HG03095 (cell line): ENCODE results near the gene ZNF516.

ENCODE experiments used
- ATAC-seq: cut with Tn5 transposase; IDR thresholded peaks from one replicate; pipeline ENCODE4 v1.9.1; 2021; ENCODE audit warnings: moderate library complexity; ENCODE audit not compliant: unreplicated experiment

Gene ZNF516

DNA sequence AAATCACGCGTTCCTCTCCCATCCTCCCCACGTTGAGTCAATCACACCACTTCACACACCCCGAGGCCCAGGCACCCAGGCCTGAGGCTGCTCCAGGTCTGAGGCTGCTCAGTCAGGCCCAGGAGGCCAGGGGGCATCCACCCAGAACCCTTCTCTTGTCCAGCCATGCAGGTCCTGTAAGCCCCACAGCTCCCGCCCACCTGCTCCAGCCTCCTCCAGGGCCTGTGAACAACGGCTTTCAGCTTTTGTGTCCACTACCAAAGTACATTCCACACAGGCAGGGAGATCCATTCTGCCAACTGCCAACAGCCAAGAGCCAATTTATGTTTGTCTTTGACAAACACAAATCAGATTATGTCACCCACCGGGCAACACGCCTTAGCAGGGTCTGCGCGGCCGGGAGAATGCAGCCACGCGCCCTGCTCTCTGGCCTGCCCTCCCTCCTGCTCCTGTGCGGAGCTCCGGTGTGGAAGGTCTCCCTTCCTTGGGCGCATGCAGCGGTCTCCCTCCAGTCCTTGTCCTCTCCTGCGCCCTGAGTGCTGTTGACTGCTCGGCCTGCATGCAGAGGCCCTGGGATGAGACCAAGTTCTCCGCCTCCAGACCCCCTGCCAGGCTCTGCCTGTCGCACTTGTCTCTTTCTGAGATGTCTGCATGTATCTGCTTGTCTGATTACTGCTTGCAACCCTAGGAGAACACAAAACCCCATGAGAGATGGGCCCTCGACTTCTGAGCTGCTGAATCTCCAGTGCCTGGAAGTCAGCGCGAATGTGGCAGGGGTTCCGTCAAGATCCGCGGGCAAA lies 146.6 kb downstream of the ZNF516 start:
- ATAC-seq, result no peak

GRCh38 chr18:76347341-76347740 lies 147.7 kb downstream of the ZNF516 start:
- ATAC-seq, result no peak

- no peak for ATAC-seq
Observed at GRCh38 chr18:76346490-76347130, 148.4 kb downstream of the ZNF516 start.

DNA sequence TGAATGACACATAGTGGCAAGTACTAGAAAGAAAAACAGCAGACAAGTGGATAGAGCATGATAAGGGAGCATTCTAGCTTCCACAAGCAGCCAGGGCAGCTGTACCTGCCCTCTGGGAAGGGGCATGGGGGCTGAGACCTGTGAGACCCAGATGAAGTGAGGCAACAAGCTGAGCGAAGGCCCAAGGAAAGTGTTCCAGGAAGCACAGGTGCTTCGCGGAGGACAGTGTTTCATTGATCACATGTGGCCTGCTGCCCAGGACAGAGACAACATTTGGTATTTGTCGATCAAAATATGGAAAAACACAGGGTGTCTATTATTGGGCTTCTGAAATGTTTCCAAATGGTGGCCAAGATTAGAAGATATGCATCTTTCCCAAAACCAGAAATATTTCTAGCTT lies 149.1 kb downstream of the ZNF516 start:
- ATAC-seq, result no peak

GRCh38 chr18:76343938-76344569 lies 151.0 kb downstream of the ZNF516 start:
- no peak for ATAC-seq

GRCh38 chr18:76340410-76340809 lies 154.6 kb downstream of the ZNF516 start:
- no peak for ATAC-seq

- no peak for ATAC-seq
Observed at GRCh38 chr18:76339246-76339620, 155.8 kb downstream of the ZNF516 start.

- ATAC-seq, result no peak
Observed at GRCh38 chr18:76338619-76339245, 156.3 kb downstream of the ZNF516 start.

GRCh38 chr18:76338088-76338487 lies 157.0 kb downstream of the ZNF516 start:
- no peak for ATAC-seq

DNA sequence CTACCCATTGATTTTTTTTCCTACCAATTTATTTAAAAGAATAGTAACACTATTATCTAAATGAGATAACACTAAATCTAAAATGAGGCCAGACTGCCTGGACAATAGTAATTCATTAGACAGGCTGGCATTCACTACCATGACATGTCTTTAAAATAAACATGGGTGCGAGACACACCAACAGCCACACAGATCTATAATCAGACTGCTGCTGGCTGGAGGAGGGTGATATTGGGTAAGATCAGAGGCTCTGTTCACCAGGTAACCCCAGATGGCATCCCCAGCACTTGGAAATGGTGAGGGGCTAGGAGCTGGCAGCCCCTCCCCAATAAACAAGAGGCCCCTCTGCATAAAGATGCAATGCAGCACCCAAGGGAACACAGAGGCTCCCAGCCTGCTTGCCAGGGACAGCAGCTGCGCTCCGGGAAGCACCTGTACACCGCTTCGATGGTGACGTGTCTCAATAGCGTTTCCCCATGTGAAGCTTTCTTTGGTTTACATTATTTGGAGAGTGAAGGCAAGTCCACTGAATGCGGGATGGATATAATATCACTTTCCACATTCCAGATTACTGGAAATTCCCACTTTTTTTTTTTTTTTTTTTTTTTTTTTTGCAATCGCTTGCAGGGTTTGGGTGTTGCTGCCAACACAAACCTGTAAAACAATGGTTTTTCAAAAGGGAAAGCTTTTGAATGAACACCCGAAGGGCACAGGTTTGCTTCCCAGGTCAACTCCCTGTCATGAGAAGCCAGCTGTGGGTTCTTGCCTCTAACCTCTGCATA lies 159.0 kb downstream of the ZNF516 start:
- no peak for ATAC-seq

- no peak for ATAC-seq
Observed at GRCh38 chr18:76328140-76328539, 166.9 kb downstream of the ZNF516 start.

DNA sequence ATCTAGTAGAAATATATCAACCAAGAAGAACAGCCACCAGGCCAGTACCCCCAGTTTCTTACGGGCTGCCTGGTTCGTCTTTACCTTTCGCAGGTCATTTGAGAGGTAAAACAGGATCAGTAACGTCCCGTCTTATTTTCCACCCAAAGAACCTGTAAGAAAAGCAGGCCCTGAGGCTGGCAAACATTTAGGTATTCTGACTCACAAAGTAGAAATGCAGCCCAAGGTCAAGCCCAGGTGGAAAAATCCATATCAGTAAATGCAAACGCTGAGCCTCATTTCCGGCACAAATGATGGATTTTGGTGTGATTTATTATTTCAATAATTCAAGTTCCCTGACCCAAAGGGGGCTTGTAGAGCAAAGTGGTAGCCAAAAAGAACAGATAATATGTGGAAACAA lies 171.2 kb downstream of the ZNF516 start:
- no peak for ATAC-seq

- ATAC-seq, result no peak
Observed at GRCh38 chr18:76322686-76323085, 172.4 kb downstream of the ZNF516 start.

DNA sequence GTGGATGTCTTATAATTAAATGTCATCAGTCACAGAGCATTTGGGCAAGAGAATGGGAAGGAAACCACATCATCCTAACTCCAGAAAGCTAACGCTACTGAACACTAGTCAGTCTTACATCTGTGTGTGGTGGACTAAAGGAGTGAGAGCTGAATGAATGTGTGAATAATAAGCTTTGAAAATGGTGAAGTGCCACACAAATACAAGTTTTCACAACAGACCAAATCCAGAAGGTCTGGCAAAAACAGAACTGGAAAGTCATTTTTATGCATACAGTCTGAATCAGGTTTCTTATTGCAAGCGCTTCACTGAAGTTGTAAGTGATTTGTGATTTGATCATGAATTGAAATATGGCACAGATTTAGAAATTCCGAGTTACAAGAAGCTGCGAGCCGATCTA lies 175.7 kb downstream of the ZNF516 start:
- ATAC-seq, result no peak

- ATAC-seq, result no peak
Observed at GRCh38 chr18:76318607-76319006, 176.4 kb downstream of the ZNF516 start.

DNA sequence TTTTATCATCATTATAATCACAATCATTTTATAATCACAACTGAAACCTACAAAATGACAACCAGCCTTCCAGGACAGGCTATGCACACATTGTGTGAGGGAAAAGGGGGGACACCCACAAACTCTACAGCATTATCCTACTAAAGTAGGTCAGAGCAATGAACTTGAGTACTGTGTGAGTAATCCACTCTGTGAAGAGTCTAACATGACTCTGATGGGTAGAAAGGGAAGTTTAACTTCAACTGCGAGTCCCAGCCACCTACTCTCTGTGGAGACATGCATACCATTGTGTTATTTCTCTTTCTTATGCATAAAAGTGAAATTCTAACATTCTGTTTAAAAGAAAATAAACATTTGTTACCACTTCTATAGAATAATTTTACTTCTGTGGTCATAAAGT lies 177.9 kb downstream of the ZNF516 start:
- no peak for ATAC-seq

- ATAC-seq, result no peak
Observed at GRCh38 chr18:76315722-76316230, 179.3 kb downstream of the ZNF516 start.

DNA sequence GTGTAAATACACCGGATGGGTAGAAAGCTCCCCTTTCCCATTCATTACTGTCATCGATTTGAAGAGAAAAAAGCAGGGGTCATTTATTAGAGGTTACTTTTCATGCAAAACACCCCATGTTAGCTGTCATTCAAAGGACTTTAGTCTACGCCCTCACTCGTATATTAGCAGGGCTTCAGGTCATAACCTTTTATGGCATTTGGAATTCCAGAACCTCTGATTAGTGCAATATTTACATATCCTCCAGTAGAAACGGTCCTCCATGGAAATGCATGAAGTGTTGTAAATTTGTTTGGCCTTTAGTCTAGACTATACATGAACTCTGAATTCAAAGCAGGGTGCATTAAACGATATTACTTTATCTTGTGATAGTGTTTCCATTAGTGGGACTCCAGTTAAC lies 180.5 kb downstream of the ZNF516 start:
- no peak for ATAC-seq

DNA sequence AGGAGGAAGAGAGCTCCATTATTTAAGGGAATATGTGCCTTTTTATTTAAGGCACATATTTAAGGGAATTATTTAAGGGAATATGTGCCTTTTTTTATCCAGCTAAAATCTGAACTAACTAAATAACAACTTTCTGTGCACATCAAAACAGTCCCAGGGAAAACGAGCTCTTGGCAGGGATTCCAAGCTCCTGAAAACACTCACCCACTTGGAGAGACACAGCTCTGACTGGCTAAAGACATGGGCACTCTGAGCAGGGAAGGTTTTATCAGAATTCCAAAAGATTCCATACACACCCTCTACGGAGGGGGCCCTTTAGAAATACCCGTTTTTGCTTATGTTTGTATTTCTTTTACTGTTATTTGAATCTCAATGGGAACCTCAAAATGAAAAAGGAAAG lies 181.0 kb downstream of the ZNF516 start:
- no peak for ATAC-seq
